ENCODE results near the gene KLRC1. TPM values are rescaled to one million over a fixed set of nuclear protein-coding genes. Genes with fewer than 3 reads are reported as not detected.
"Not testable (repeated sequence)": the region's sequence is repeated elsewhere in the genome, so short reads cannot be mapped to it uniquely, and the experiment has no call there.

Gene KLRC1
- total RNA-seq, 4 donors from 2014 or later, result 1.2 to 4.8 TPM; not detected in 2

DNA sequence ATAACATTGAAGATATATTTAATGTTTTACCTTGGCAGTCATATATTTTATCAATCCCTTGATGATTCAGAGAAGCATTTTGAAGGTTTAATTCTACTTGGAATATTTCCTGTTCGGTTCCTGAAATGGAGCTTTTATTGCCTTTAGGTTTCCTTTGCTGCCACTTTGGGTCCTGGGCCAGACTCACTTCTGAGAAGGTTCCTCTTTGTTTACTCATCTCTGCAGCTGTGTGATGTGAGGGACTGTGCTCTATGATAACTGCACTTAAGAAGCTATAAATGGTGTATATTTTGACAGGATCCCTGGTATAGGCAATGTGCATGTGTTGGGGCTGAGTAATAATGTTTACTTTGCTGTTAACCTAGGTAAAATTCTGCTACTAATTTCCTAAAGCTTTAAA, 32.8 kb downstream of the KLRC1 start, which contains the start of gene KLRC3:
Gene KLRC3, minus strand, starts transcription at position 262 of the 400 bp plus-strand sequence. Its CDS starts 45 bp downstream, at position 217.
- H3K4me1 ChIP-seq; H3K9me3 ChIP-seq; H3K36me3 ChIP-seq; H3K4me3 ChIP-seq; H3K27me3 ChIP-seq; DNase-seq; H3K27ac ChIP-seq; intact Hi-C loops (cut with DNase I): not testable (repeated sequence)
- WGBS, 2 donors, result 0 to 13% methylated on average over 1 of the region's 1 CpG

DNA sequence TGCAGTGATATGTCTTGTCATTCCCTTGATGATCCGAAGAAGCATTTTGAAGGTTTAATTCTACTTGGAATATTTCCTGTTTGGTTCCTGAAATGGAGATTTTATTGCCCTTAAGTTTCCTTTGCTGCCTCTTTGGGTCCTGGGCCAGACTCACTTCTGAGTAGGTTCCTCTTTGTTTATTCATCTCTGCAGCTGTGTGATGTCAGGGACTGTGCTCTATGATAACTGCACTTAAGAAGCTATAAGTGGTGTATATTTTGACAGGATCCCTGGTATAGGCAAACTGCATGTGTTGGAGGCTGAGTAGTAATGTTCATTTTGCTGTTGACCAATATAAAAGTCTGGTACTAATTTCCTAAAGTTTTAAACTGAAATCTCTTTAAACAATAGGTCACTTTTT, 43.8 kb downstream of the KLRC1 start, which contains the start of gene KLRC4:
Gene KLRC4, minus strand, starts transcription at position 366 of the 400 bp plus-strand sequence. Its CDS starts 182 bp downstream, at position 184.
- no peak for DNase-seq
- no peaks in the 10 kb centered on the region for H3K27me3 ChIP-seq
- H3K27ac ChIP-seq, result no peak within 1 kb of the TSS
- intact Hi-C loops (cut with DNase I), result no loop called here
- no peaks in the 10 kb centered on the region for H3K4me1 ChIP-seq
- peak within 1 kb of the TSS in 1 of 4 donors; percentile 13 for H3K4me3 ChIP-seq
- no peaks in the 10 kb centered on the region for H3K9me3 ChIP-seq
- TF ChIP-seq, protein P1, sequence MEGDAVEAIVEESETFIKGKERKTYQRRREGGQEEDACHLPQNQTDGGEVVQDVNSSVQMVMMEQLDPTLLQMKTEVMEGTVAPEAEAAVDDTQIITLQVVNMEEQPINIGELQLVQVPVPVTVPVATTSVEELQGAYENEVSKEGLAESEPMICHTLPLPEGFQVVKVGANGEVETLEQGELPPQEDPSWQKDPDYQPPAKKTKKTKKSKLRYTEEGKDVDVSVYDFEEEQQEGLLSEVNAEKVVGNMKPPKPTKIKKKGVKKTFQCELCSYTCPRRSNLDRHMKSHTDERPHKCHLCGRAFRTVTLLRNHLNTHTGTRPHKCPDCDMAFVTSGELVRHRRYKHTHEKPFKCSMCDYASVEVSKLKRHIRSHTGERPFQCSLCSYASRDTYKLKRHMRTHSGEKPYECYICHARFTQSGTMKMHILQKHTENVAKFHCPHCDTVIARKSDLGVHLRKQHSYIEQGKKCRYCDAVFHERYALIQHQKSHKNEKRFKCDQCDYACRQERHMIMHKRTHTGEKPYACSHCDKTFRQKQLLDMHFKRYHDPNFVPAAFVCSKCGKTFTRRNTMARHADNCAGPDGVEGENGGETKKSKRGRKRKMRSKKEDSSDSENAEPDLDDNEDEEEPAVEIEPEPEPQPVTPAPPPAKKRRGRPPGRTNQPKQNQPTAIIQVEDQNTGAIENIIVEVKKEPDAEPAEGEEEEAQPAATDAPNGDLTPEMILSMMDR (IDR thresholded peaks at IDR 0.05), result no peak
- TF ChIP-seq POLR2A (IDR thresholded peaks at IDR 0.05), result no peak
- no peaks in the 10 kb centered on the region for H3K36me3 ChIP-seq
- WGBS, 2 donors, result 0% methylated on average over 1 of the region's 1 CpG

GRCh38 chr12:10408842-10409241, 44.3 kb downstream of the KLRC1 start:
- intact Hi-C loops (cut with DNase I), result no loop called here
- DNase-seq, result no peak
- no peaks in the 10 kb centered on the region for H3K36me3 ChIP-seq
- TF ChIP-seq POLR2A (IDR thresholded peaks at IDR 0.05), result no peak
- TF ChIP-seq, protein P1 (IDR thresholded peaks at IDR 0.05), result no peak
- H3K4me3 ChIP-seq, result peak overlapping the region in 1 of 4 donors; percentile 13
- no peaks in the 10 kb centered on the region for H3K4me1 ChIP-seq
- H3K27me3 ChIP-seq, result no peaks in the 10 kb centered on the region
- no peaks in the 10 kb centered on the region for H3K9me3 ChIP-seq
- no peak overlapping the region for H3K27ac ChIP-seq
- 55 to 74% methylated on average over 3 of the region's 3 CpGs for WGBS, 2 donors

DNA sequence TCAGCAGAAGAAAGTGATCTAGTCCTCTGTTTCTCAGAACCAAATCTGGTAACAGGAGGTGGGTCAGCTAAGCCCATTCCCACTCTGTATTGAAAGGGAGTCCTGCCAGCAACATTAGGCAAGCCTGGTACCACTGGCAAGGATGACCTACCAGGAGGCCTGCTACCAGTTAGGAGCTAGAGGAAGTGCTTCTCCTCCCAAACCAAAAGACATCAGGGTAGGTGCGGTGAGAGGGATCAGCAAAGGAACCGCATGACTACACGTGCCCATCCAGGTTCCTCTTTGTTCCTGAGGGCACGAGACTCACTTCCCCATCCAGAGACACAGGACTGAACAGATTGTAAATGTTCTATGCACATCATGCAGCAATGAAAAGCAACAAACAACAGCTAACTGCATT, 46.5 kb downstream of the KLRC1 start:
- H3K4me3 ChIP-seq, result peak overlapping the region in 1 of 4 donors; percentile 10
- no peaks in the 10 kb centered on the region for H3K9me3 ChIP-seq
- 36 to 44% methylated on average over 4 of the region's 4 CpGs for WGBS, 2 donors
- DNase-seq, result no peak
- no peak for TF ChIP-seq POLR2A (IDR thresholded peaks at IDR 0.05)
- TF ChIP-seq, protein P1 (IDR thresholded peaks at IDR 0.05), result no peak
- H3K4me1 ChIP-seq, result no peaks in the 10 kb centered on the region
- intact Hi-C loops (cut with DNase I), result no loop called here
- H3K36me3 ChIP-seq, result no peaks in the 10 kb centered on the region
- H3K27me3 ChIP-seq, result no peaks in the 10 kb centered on the region
- H3K27ac ChIP-seq, result no peak overlapping the region

DNA sequence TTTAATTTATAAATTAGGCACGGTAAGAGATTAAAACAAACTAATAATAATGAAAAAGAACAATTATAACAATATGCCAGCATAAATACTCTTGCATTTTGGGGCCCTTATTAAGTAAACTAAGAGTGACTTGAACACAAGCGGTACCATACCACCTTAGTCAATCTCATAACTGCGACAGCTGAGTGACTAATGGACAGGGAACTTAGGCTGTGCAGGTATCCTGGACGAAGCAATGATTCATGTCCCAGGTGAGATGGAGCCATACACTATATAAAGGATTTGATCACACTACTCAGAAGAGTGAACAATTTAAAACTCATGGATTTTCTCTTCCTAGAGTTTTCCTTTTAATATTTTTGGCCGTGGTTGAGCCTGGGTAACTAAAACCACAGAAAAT, 47.9 kb downstream of the KLRC1 start:
- no peaks in the 10 kb centered on the region for H3K4me1 ChIP-seq
- H3K36me3 ChIP-seq, result no peaks in the 10 kb centered on the region
- no peak for DNase-seq
- no peaks in the 10 kb centered on the region for H3K27me3 ChIP-seq
- intact Hi-C loops (cut with DNase I), result no loop called here
- H3K27ac ChIP-seq, result no peak overlapping the region
- WGBS, 2 donors, result 77 to 86% methylated on average over 5 of the region's 5 CpGs
- no peak overlapping the region for H3K4me3 ChIP-seq
- H3K9me3 ChIP-seq, result no peaks in the 10 kb centered on the region
- no peak for TF ChIP-seq POLR2A (IDR thresholded peaks at IDR 0.05)
- TF ChIP-seq, protein P1 (IDR thresholded peaks at IDR 0.05), result no peak

GRCh38 chr12:10404798-10405197, 48.4 kb downstream of the KLRC1 start:
- no peak for TF ChIP-seq POLR2A (IDR thresholded peaks at IDR 0.05)
- TF ChIP-seq, protein P1 (IDR thresholded peaks at IDR 0.05), result no peak
- intact Hi-C loops (cut with DNase I), result no loop called here
- H3K9me3 ChIP-seq, result no peaks in the 10 kb centered on the region
- no peak overlapping the region for H3K27ac ChIP-seq
- H3K4me1 ChIP-seq, result no peaks in the 10 kb centered on the region
- H3K4me3 ChIP-seq, result no peak overlapping the region
- H3K36me3 ChIP-seq, result no peaks in the 10 kb centered on the region
- no peak for DNase-seq
- H3K27me3 ChIP-seq, result no peaks in the 10 kb centered on the region

Data from esophagus squamous epithelium (tissue), 5 donors.